GM10266 (cell line): ENCODE results near the gene TSPAN1.

ENCODE experiments used
- DNase-seq: peaks from one replicate; pipeline ENCODE4 v3.0.0; 2012; ENCODE audit errors: extremely low spot score
- TF ChIP-seq, protein P1 (sequence below): IDR thresholded peaks from 2 replicates; pipeline ENCODE4 v1.5.1; 2012; ENCODE audit warnings: mild to moderate bottlenecking, low read depth; ENCODE audit not compliant: control insufficient read depth, insufficient read depth; ENCODE audit errors: missing control alignments

TSPAN1 gene

GRCh38 chr1:46181343-46182260 is 6.7 kb downstream of the TSPAN1 start:
- no peak for DNase-seq
- TF ChIP-seq, protein P1, sequence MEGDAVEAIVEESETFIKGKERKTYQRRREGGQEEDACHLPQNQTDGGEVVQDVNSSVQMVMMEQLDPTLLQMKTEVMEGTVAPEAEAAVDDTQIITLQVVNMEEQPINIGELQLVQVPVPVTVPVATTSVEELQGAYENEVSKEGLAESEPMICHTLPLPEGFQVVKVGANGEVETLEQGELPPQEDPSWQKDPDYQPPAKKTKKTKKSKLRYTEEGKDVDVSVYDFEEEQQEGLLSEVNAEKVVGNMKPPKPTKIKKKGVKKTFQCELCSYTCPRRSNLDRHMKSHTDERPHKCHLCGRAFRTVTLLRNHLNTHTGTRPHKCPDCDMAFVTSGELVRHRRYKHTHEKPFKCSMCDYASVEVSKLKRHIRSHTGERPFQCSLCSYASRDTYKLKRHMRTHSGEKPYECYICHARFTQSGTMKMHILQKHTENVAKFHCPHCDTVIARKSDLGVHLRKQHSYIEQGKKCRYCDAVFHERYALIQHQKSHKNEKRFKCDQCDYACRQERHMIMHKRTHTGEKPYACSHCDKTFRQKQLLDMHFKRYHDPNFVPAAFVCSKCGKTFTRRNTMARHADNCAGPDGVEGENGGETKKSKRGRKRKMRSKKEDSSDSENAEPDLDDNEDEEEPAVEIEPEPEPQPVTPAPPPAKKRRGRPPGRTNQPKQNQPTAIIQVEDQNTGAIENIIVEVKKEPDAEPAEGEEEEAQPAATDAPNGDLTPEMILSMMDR = no peak

DNA sequence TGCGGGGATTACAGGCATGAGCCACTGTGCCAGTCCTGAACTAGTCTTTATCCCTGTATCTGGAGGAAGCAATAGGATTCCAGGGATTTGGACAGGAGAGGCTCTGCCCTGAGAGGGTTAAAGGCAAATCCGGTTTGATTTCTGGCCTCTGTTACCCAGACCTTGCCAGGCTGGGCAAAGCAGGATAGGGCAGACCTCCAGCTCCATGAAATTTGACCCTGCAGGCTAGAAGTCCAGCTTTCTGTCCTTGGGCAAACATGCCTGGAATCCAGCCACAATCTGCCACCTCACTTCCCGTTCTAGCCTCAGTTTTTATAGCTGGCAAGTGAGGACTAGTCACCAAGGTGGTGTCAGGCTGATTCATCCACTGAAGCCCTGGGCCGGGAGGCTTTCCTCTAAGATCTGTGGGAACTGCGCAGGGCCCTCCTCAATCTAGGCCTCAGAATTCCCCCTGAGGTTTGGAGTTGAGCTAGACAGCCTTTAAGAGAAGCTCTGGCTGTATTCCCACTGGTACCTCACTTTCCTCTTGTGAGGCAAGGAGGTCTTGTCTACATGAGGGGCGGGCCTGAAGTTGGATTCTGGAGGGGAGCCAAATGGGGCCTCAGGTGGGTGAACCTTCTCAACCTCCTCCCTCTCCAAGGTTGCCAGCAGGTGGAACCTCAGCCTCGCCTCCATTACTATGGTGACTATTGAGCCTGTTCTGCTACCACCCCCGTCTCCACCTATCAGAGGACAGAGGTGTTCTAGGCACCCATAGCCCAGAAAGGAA is 8.4 kb downstream of the TSPAN1 start:
- no peak for DNase-seq

DNA sequence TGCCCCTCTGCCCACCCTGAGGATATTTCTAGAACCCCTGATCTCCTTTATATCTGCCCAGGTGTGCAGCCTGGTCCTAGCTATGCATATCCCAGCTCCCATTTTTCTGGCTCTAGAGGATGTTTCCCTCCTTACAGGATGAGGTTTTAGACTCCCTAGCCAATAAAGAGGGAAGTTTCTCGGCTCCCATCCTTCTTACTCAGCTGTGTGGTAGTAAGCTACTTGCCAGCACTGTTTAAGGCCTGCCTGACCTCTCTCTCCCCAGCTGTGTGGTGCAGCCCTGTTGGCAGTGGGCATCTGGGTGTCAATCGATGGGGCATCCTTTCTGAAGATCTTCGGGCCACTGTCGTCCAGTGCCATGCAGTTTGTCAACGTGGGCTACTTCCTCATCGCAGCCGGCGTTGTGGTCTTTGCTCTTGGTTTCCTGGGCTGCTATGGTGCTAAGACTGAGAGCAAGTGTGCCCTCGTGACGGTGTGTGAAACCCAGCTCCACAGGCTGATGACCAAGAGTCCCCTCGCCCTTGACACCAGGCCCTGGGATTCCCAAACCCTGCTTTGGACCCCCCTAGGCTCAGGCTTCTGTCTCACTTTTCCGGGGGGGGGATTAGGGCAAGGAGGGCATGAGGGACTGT is 9.2 kb downstream of the TSPAN1 start:
- peak; percentile 48 for DNase-seq

More for the DNA sequence above, 8.4 kb downstream of the TSPAN1 start:
- TF ChIP-seq, protein P1 = no peak

DNA sequence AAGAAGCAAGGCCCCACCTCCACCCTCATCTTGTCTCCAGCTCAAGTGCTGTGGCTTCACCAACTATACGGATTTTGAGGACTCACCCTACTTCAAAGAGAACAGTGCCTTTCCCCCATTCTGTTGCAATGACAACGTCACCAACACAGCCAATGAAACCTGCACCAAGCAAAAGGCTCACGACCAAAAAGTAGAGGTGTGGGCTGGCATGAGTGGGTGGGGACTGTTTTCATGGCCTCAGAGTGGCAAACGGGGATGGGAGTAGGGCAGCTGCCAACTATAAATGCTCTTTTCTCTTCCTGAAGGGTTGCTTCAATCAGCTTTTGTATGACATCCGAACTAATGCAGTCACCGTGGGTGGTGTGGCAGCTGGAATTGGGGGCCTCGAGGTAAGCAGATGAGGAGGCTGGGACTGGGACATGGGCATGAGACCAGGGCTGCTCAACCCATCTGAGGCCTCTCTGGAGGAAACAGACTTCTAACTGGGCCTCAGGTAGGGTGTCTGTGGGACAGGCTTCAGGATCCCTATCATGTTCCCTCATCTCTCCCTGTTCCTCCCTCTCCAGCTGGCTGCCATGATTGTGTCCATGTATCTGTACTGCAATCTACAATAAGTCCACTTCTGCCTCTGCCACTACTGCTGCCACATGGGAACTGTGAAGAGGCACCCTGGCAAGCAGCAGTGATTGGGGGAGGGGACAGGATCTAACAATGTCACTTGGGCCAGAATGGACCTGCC is 10.2 kb downstream of the TSPAN1 start:
- TF ChIP-seq, protein P1 = no peak
- DNase-seq = no peak

More for the DNA sequence above, 9.2 kb downstream of the TSPAN1 start:
- TF ChIP-seq, protein P1 = no peak

DNA sequence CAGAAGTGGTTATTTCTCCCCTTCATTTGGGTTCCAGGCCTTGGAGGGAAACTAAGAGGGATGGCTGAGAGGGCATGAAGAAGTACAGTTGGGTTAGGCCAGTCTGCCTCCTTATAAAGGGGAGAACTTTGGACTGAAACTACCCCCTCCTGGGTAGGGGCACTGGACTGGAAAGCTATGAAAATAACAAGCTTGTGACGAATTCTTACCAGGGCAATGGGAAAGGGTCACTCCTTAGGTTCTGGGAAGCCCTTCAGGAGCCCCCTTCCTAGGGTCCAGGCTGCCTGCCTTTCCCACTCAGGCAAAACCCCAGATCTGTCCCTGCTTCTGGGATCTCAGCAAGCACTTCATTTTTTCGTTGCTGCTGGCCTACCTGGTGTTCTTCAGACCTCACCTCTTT is 11.2 kb downstream of the TSPAN1 start:
- DNase-seq = no peak
- TF ChIP-seq, protein P1 = no peak

- no peak for DNase-seq
- TF ChIP-seq, protein P1 = no peak
These were observed 12.4 kb downstream of the TSPAN1 start for GRCh38 chr1:46187106-46187869.
